Ishikawa (cell line): Measurements from ENCODE around the gene PACSIN2.

ENCODE experiments used
- CEBPB ChIP-seq: IDR thresholded peaks from 2 replicates; pipeline ENCODE4 v1.6.1; 2012
- CREB1 ChIP-seq: IDR thresholded peaks from 2 replicates; pipeline ENCODE4 v1.6.1; 2012; ENCODE audit warnings: low read depth
- EGR1 ChIP-seq: IDR thresholded peaks from 2 replicates; pipeline ENCODE4 v1.6.1; 2012
- EP300 ChIP-seq: IDR thresholded peaks from 2 replicates; pipeline ENCODE4 v1.6.1; 2012; ENCODE audit warnings: borderline replicate concordance

GRCh38 chr22:42948294-42948693, 66.7 kb downstream of the PACSIN2 start:
- TF ChIP-seq EP300, result no peak
- no peak for TF ChIP-seq CEBPB
- no peak for TF ChIP-seq EGR1
- TF ChIP-seq CREB1, result no peak
